GM12878 (cell line): ENCODE measurements around the gene IDI2. TPM values are rescaled to one million over a fixed set of nuclear protein-coding genes. Genes with fewer than 3 reads are reported as not detected.

ENCODE experiments used
- ATAC-seq: fragments of 200-7000 bp; cut with Tn5 transposase; 3 replicates; pipeline ENCODE4 v1.9.1; 2020; ENCODE audit warnings: mild to moderate bottlenecking, moderate library complexity
- BruUV-seq: library from RNA; stranded (reverse); fragments of 400-500 nt; replicated peaks from 2 replicates; lab custom pipeline; 2021; lab: Mats Ljungman, UMichigan
- CTCF ChIA-PET: fragments of 300-600 bp; sonication (Branson Sonifier 250); formaldehyde crosslinking; extraction: SDS; loops from one replicate; lab custom pipeline; 2021; ENCODE audit warnings: inconsistent platforms; lab: Yijun Ruan, JAX
- POLR2A ChIA-PET: fragments of 350-600 bp; formaldehyde crosslinking; extraction: SDS; loops from one replicate; lab custom pipeline; 2021; ENCODE audit warnings: inconsistent platforms; lab: Charles Lee
- RAD21 ChIA-PET: fragments of 300-600 bp; sonication (Branson Sonifier 250); formaldehyde crosslinking; loops from one replicate; lab custom pipeline; 2023; ENCODE audit warnings: antibody characterized with exemption; ENCODE audit not compliant: unreplicated experiment; lab: Charles Lee
- SMC1A ChIA-PET: fragments of 300-600 bp; sonication (Branson Sonifier 250); formaldehyde crosslinking; loops from one replicate; lab custom pipeline; 2023; ENCODE audit not compliant: unreplicated experiment, uncharacterized antibody; lab: Charles Lee
- DNase-seq: peaks from one replicate; pipeline ENCODE4 v3.0.0-alpha.2; 2011; ENCODE audit warnings: low read depth, low spot score
- FAIRE-seq: peaks from 3 replicates; lab custom pipeline; 2011; peaks lifted over from hg19 to GRCh38; lab: Jason Lieb, UNC
- H2AFZ ChIP-seq: 2 replicates; pipeline ENCODE4 v1.6.0; 2011; ENCODE audit warnings: low read depth, low read length, control low read depth; ENCODE audit not compliant: control insufficient read depth
- H3K27ac ChIP-seq: 2 replicates; pipeline ENCODE4 v1.5.1; 2011; ENCODE audit warnings: control low read depth; ENCODE audit not compliant: control insufficient read depth, insufficient read depth
- H3K27me3 ChIP-seq, 2 experiments: replicated peaks in 1 of 2; 2 replicates each; pipeline versions ENCODE4 v1.6.0 to v1.6.1; 2011; ENCODE audit warnings: low read length in 1 of 2; ENCODE audit not compliant: control insufficient read depth in 2 of 2, insufficient read depth in 2 of 2
- H3K36me3 ChIP-seq, 2 experiments: 2 replicates each; pipeline ENCODE4 v1.5.1; 2011; ENCODE audit warnings: low read length in 1 of 2; ENCODE audit not compliant: control insufficient read depth in 2 of 2, insufficient read depth in 2 of 2
- H3K4me1 ChIP-seq: 2 replicates; pipeline ENCODE4 v1.6.1; 2011; ENCODE audit warnings: mild to moderate bottlenecking, low read length, moderate library complexity, mixed read lengths; ENCODE audit not compliant: control insufficient read depth, insufficient read depth
- H3K4me2 ChIP-seq: 2 replicates; pipeline ENCODE4 v1.6.0; 2011; ENCODE audit warnings: control low read depth; ENCODE audit not compliant: control insufficient read depth, insufficient read depth
- H3K4me3 ChIP-seq: fragments of 200-600 bp; sonication (generic); 2 replicates; pipeline ENCODE4 v1.5.1; 2016
- H3K79me2 ChIP-seq: 2 replicates; pipeline ENCODE4 v1.6.0; 2011; ENCODE audit warnings: low read length; ENCODE audit not compliant: control insufficient read depth, insufficient read depth
- H3K9ac ChIP-seq: 2 replicates; pipeline ENCODE4 v1.8.0; 2011; ENCODE audit warnings: low read length, control low read depth, mixed read lengths; ENCODE audit not compliant: control insufficient read depth, insufficient read depth
- H3K9me3 ChIP-seq: replicated peaks from 3 replicates; pipeline ENCODE4 v1.5.1; 2011; ENCODE audit warnings: mild to moderate bottlenecking, low read length; ENCODE audit not compliant: control insufficient read depth, insufficient read depth
- H4K20me1 ChIP-seq: 2 replicates; pipeline ENCODE4 v1.6.0; 2011; ENCODE audit not compliant: control insufficient read depth, insufficient read depth
- CBX3 ChIP-seq: fragments of 200-600 bp; sonication (generic); IDR thresholded peaks from 2 replicates; pipeline ENCODE4 v1.6.1; 2016; ENCODE audit warnings: low read depth, borderline replicate concordance
- GABPA ChIP-seq: IDR thresholded peaks from 2 replicates; pipeline ENCODE4 v1.6.1; 2014; ENCODE audit warnings: antibody characterized with exemption, low read depth, mild to moderate bottlenecking, inconsistent platforms
- JUND ChIP-seq: IDR thresholded peaks from 2 replicates; pipeline ENCODE4 v1.6.1; 2012; ENCODE audit warnings: low read depth, mild to moderate bottlenecking, low read length, improper control_type of control experiment, moderate library complexity
- MYC ChIP-seq: IDR thresholded peaks from 2 replicates; pipeline ENCODE4 v1.6.1; 2011; ENCODE audit warnings: mild to moderate bottlenecking, low read length, moderate library complexity, inconsistent platforms; ENCODE audit not compliant: insufficient read depth, insufficient replicate concordance, insufficient read length, severe bottlenecking
- RBBP5 ChIP-seq: fragments of 200-600 bp; sonication (generic); conservative IDR thresholded peaks from 2 replicates; pipeline ENCODE4 v1.6.1; 2016
- SRF ChIP-seq, 2 experiments: IDR thresholded peaks; 2 replicates each; pipeline ENCODE4 v1.6.1; 2011; ENCODE audit warnings: low read depth in 2 of 2, low read length in 2 of 2, mild to moderate bottlenecking in 1 of 2, moderate library complexity in 1 of 2
- WRNIP1 ChIP-seq: IDR thresholded peaks from 2 replicates; pipeline ENCODE4 v1.6.1; 2011; ENCODE audit warnings: low read depth, low read length, improper control_type of control experiment, borderline replicate concordance
- YBX1 ChIP-seq: fragments of 450-650 bp; IDR thresholded peaks from 2 replicates; pipeline ENCODE4 v1.6.1; 2016; ENCODE audit warnings: antibody characterized with exemption
- ZBTB11 ChIP-seq: fragments of 450-650 bp; formaldehyde crosslinking; IDR thresholded peaks from 2 replicates; pipeline ENCODE4 v1.5.0; 2022; ENCODE audit warnings: mild to moderate bottlenecking, missing genetic modification characterization
- WGBS: methylation state at CpG from one replicate; pipeline ENCODE4 v1.1.6; 2016; ENCODE audit warnings: low lambda C conversion rate; ENCODE audit not compliant: insufficient replicate concordance, insufficient coverage; ENCODE audit errors: missing lambda C conversion rate; 5-methylcytosine and 5-hydroxymethylcytosine counted together
- in situ Hi-C: fragments of 300-500 bp; cut with MboI; formaldehyde crosslinking; loops from 9 replicates; pipeline ENCODE4 v1.14.3; 2018; ENCODE audit warnings: mixed read lengths
- intact Hi-C: fragments of 100-400 bp; cut with micrococcal nuclease; formaldehyde crosslinking; loops from one replicate; pipeline ENCODE4 v1.14.2; 2022; ENCODE audit not compliant: unreplicated experiment
- polyA plus RNA-seq, 11 experiments: library from polyadenylated mRNA; depleted of rRNA in 4 of 11; unstranded in 6 of 11; stranded (reverse) in 5 of 11; fragments of >200 nt; fragmentation: Nextera tagmentation in 4 of 11; fragmentation: Illumina TruSeq in 1 of 11; extraction: Ambion mirVana in 4 of 11; extraction: Trizol in 1 of 11; gene quantifications; 1 replicate in 1 of 11; 2 replicates in 10 of 11; pipeline versions ENCODE4 v1.2.1 to v1.2.3, GENCODE V29; 2011 to 2016; ENCODE audit warnings: inconsistent platforms in 2 of 11, missing spikeins in 2 of 11, low read depth in 1 of 11
- total RNA-seq, 4 experiments: library from RNA; depleted of rRNA in 3 of 4; stranded (reverse); fragments of >200 nt in 3 of 4; fragmentation: Illumina TruSeq in 1 of 4; extraction: Trizol in 1 of 4; gene quantifications; 2 replicates each; pipeline versions ENCODE4 v1.2.1 to v1.2.3, GENCODE V29; 2013 to 2021
- TF ChIP-seq, protein P1 (sequence below): IDR thresholded peaks from 2 replicates; pipeline ENCODE4 v1.6.1; 2012; ENCODE audit warnings: mild to moderate bottlenecking, low read depth, low read length
- TF ChIP-seq, protein P2 (sequence below): fragments of 150-350 bp; IDR thresholded peaks from 2 replicates; pipeline ENCODE4 v1.6.1; 2016; ENCODE audit warnings: low read depth, low read length
- TF ChIP-seq, protein P3 (sequence below): fragments of 450-650 bp; IDR thresholded peaks from 2 replicates; pipeline ENCODE4 v1.6.1; 2017; ENCODE audit warnings: mild to moderate bottlenecking, low read depth, inconsistent platforms; ENCODE audit not compliant: poor library complexity, severe bottlenecking

IDI2 gene
- total and polyA plus RNA-seq, 10 of the 15 experiments (the other 5 are each of a cell fraction or from before 2014, with no cell fraction given) = 0.06 TPM; not detected in 9

DNA sequence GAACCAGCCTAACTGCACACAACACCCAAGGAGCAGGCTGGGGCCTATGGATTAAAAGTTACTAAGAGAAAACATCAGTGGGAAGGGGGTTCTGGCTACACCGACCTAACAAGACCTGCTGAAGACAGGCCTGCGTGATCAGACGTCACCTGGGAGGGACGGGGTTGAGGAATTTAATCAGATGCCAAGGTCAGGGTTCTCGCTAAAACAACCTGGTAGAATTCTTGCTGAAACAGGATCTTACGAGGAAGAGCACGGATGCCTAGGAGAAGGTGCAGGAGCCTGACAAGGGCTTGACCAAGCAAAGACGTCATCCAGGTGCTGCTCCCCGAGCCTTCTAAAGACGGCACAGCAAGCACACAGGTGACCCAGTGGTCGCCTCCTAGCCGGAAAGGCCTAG, 1.6 kb downstream of the IDI2 start:
- no peak for FAIRE-seq
- RAD21 ChIA-PET = no interaction called here
- TF ChIP-seq RBBP5 (no peak), YBX1 (no peak), MYC (no peak), JUND (no peak), SRF (IDR thresholded peaks at IDR 0.05; ENCODE audit: low read depth in 2 of 2, low read length in 2 of 2) (no peak), CBX3 (no peak), ZBTB11 (CRISPR knock-in tag) (no peak), GABPA (no peak), WRNIP1 (no peak)
- TF ChIP-seq, protein P1, sequence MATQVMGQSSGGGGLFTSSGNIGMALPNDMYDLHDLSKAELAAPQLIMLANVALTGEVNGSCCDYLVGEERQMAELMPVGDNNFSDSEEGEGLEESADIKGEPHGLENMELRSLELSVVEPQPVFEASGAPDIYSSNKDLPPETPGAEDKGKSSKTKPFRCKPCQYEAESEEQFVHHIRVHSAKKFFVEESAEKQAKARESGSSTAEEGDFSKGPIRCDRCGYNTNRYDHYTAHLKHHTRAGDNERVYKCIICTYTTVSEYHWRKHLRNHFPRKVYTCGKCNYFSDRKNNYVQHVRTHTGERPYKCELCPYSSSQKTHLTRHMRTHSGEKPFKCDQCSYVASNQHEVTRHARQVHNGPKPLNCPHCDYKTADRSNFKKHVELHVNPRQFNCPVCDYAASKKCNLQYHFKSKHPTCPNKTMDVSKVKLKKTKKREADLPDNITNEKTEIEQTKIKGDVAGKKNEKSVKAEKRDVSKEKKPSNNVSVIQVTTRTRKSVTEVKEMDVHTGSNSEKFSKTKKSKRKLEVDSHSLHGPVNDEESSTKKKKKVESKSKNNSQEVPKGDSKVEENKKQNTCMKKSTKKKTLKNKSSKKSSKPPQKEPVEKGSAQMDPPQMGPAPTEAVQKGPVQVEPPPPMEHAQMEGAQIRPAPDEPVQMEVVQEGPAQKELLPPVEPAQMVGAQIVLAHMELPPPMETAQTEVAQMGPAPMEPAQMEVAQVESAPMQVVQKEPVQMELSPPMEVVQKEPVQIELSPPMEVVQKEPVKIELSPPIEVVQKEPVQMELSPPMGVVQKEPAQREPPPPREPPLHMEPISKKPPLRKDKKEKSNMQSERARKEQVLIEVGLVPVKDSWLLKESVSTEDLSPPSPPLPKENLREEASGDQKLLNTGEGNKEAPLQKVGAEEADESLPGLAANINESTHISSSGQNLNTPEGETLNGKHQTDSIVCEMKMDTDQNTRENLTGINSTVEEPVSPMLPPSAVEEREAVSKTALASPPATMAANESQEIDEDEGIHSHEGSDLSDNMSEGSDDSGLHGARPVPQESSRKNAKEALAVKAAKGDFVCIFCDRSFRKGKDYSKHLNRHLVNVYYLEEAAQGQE = no peak
- TF ChIP-seq, protein P2, sequence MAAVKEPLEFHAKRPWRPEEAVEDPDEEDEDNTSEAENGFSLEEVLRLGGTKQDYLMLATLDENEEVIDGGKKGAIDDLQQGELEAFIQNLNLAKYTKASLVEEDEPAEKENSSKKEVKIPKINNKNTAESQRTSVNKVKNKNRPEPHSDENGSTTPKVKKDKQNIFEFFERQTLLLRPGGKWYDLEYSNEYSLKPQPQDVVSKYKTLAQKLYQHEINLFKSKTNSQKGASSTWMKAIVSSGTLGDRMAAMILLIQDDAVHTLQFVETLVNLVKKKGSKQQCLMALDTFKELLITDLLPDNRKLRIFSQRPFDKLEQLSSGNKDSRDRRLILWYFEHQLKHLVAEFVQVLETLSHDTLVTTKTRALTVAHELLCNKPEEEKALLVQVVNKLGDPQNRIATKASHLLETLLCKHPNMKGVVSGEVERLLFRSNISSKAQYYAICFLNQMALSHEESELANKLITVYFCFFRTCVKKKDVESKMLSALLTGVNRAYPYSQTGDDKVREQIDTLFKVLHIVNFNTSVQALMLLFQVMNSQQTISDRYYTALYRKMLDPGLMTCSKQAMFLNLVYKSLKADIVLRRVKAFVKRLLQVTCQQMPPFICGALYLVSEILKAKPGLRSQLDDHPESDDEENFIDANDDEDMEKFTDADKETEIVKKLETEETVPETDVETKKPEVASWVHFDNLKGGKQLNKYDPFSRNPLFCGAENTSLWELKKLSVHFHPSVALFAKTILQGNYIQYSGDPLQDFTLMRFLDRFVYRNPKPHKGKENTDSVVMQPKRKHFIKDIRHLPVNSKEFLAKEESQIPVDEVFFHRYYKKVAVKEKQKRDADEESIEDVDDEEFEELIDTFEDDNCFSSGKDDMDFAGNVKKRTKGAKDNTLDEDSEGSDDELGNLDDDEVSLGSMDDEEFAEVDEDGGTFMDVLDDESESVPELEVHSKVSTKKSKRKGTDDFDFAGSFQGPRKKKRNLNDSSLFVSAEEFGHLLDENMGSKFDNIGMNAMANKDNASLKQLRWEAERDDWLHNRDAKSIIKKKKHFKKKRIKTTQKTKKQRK = no peak
- TF ChIP-seq, protein P3, sequence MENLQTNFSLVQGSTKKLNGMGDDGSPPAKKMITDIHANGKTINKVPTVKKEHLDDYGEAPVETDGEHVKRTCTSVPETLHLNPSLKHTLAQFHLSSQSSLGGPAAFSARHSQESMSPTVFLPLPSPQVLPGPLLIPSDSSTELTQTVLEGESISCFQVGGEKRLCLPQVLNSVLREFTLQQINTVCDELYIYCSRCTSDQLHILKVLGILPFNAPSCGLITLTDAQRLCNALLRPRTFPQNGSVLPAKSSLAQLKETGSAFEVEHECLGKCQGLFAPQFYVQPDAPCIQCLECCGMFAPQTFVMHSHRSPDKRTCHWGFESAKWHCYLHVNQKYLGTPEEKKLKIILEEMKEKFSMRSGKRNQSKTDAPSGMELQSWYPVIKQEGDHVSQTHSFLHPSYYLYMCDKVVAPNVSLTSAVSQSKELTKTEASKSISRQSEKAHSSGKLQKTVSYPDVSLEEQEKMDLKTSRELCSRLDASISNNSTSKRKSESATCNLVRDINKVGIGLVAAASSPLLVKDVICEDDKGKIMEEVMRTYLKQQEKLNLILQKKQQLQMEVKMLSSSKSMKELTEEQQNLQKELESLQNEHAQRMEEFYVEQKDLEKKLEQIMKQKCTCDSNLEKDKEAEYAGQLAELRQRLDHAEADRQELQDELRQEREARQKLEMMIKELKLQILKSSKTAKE = no peak

More for the DNA sequence above, 1.6 kb downstream of the IDI2 start:
- ChIA-PET SMC1A (no interaction called here), POLR2A (no interaction called here), CTCF (no interaction called here)
- Histone ChIP-seq H3K9me3 (no peaks in the 10 kb centered on the region), H3K4me3 (no peak overlapping the region), H3K9ac (no peak overlapping the region), H4K20me1 (no peaks in the 10 kb centered on the region), H3K4me1 (no peaks in the 10 kb centered on the region), H3K27me3 (no peaks in the 10 kb centered on the region), H3K27ac (no peak overlapping the region), H3K4me2 (no peak overlapping the region), H3K79me2 (no peaks in the 10 kb centered on the region), H2AFZ (no peak overlapping the region), H3K36me3 (peaks cover 4 to 5% of the 10 kb centered on the region in 2 experiments; a peak in 3 of 4 replicates)
- 98% methylated on average over 12 of the region's 12 CpGs for WGBS
- intact Hi-C loops (no loop called here), in situ Hi-C loops (no loop called here)
- ATAC-seq (no peak), DNase-seq (no peak)
- BruUV-seq = no TSS peak
